Activated T-cell treated with anti-CD3 and anti-CD28 coated beads for 4 hours (primary cell): ENCODE measurements around the gene TRIM2.
"Not testable (repeated sequence)": the region's sequence is repeated elsewhere in the genome, so short reads cannot be mapped to it uniquely, and the experiment has no call there.

Experiments
- DNase-seq: peaks from one replicate; pipeline ENCODE4 v3.0.0-alpha.2; 2020

The TRIM2 gene

DNA sequence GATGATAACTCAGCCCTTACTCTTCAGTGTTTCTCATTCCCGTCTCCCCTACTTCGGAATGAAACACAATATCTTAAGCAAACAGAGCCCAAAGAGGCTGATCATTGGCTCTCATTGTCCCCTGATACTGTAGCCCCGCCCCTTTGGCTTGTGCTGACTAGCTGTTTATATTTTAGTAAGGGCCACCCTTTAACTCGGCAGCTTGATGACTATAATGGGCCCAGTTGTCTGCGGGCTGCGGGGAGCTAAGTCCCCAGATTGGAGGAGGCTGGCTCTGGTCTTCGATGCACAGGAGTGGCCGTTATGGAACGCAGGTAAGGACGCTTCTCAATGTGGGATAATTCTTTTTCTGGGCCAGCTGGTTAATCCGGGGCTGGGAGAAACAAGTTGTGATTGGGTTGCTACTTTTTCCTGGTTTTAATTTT is at the start of gene TRIM2:
TSS of gene TRIM2 (plus strand) at position 197 of the 425 bp plus-strand sequence. CDS start at position 285, 88 bp downstream.
- no peak for DNase-seq

DNA sequence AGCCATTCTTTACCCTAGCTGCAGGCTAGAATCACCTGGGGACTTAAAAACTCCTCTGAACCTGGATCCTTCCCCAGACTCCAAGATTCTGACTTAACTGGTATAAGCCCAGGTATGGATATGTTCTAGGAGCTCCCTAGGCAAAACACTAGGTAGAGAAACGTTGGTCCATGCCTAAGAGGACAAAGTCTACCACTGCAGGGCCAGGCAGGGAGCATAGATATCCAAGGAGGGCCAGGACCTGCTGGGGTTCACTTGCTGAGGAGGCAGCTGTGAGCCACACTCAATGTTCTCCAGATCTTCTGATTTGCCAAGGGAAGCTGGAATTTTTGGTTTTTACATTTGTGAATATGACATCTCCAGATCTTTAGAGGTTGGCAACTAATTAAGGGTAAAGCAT is 48.6 kb upstream of the TRIM2 start:
- no peak for DNase-seq

- no peak for DNase-seq
These were observed 48.0 kb upstream of the TRIM2 start for GRCh38 chr4:153156263-153156662.

- no peak for DNase-seq
These were observed 47.5 kb upstream of the TRIM2 start for GRCh38 chr4:153156721-153157120.

DNA sequence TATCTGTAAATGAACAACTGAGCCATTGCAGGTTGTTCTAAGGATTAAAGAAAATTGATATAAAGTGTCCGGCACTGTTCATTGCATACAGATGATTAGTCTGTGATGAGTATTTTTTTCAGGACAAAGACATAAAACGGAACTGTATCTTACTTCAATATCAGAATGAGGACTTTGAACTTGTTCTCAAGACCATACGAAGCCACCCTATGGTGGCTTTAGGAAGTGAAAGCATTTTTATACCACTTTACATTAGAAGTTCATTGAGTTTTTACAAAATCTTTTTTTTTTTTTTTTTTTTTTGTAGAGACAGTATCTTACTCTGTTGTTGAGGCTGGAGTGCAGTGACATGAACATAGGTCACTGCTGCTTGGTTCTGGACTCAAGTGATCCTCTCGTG is 45.2 kb upstream of the TRIM2 start:
- no peak for DNase-seq

GRCh38 chr4:153159728-153160221 is 44.5 kb upstream of the TRIM2 start:
- DNase-seq: no peak

GRCh38 chr4:153160821-153161220 is 43.4 kb upstream of the TRIM2 start:
- no peak for DNase-seq

DNA sequence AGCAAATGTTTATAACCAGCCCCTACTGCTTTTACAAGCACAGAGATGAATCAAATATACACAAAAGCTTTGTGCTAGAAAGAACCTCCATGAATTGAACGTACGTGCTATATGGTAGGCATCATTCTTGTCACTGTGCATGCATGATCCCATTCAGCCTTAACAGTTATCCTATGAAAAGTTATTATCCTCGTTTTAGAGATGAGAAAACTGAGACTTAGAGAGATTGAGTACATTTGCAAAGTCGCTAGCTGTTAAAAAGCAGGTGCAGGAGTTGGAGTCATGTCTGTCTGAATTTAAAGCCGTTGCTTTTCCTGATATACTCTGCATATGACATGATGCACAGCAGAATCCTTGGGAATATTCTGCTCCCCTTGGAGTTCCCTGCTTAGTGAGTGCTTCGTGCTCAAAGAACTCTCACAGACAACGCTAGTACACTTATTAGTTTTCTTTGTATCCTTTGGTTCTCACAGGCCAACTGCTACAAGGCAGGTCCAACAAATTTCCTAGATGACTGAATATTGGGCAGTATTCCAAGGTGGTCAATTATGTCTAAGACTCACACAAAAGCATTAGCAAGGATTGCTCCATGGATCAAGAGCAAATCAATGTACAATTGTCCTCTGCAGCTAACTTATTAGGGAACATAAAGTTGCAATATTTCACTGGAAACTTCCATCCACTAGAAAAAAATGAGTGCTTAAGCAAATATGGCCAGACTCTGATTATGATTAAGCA is 42.8 kb upstream of the TRIM2 start:
- no peak for DNase-seq

DNA sequence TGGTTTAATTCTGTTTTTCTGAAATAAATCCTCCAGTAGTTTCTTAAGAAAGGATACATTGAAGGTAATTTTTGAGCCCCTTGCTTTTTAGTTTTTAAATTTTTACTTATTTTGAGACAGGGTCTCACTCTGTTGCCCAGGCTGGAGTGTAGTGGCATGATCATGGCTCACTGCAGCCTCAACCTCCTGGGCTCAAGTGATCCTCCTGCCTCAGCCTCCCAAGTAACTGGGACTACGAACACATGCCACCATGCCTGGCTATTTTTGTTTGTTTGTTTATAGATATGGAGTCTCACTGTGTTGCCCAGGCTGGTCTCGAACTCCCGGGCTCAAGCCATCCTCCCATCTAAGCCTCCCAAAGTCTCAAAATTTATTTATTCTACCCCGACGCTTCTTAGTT is 39.0 kb upstream of the TRIM2 start:
- not testable (repeated sequence) for DNase-seq

GRCh38 chr4:153166716-153167501 is 37.3 kb upstream of the TRIM2 start:
- DNase-seq: no peak

- DNase-seq: no peak
These were observed 34.5 kb upstream of the TRIM2 start for GRCh38 chr4:153169776-153170175.

DNA sequence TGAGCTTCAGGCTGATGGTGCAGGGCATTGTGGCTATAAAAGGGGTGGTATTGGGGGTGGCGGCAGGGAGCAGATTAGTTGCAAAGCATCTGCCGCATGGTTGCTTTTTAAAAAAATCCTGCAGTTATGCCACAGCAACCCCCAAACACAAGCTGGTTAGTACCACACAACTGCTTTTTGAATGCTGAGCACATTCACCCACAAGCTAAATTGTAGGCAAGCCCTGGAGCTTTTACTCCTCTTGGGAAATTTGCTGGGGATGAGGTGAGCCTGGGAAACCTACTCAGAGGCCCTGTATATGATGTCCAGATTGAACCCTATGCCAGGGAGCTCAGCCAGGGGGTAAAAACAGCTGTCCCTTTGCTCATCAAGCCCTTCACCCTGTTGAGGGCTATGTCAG is 33.8 kb upstream of the TRIM2 start:
- DNase-seq: no peak

DNA sequence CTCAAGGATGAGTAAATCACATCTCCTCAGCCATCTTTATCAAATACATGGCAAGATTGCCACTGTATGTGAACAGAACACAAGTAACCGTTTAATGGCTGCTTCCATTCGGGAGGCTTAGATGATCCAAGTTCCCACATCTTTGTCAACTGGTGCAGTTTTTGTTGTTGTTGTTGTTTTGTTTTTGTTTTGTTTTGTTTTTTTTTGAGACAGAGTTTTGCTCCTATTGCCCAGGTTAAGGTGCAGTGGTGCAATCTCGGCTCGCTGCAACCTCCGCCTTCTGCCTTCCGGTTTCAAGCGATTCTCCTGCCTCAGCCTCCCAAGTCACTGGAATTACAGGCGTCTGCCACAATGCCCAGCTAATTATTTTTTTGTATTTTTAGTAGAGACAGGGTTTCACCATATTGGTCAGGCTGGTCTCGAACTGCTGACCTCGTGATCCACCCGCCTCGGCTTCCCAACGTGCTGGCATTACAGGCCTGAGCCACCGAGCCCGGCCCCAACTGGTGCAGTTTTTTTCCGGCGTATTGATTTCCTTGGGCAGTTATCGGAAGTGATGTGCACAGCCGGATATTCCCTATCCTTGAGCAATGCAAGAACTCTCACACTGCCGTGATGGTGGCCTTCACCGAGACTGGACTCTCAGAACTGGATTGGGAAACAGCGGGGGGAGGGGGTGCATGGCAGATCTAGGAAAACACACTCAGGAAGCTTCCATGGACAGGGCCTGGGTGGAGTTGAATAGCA is 29.2 kb upstream of the TRIM2 start:
- no peak for DNase-seq

GRCh38 chr4:153176938-153177337 is 27.3 kb upstream of the TRIM2 start:
- no peak for DNase-seq

DNA sequence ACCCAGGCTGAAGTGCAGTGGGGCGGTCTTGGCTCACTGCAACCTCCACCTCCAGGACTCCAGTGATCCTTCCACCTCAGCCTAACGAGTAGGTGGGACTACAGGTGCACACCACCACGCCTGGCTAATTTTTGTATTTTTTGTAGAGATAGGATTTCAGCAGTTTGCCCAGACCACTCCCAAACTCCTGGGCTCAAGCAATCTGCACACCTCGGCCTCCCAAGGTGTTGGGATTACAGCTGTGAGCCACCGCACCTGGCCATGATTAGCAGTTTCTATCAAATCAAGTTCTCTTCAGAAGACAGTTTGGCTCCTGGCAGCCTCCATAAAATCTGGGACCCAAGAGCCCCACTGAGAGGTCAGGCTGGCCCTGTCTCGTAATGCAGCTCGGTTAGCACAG is 26.4 kb upstream of the TRIM2 start:
- no peak for DNase-seq

DNA sequence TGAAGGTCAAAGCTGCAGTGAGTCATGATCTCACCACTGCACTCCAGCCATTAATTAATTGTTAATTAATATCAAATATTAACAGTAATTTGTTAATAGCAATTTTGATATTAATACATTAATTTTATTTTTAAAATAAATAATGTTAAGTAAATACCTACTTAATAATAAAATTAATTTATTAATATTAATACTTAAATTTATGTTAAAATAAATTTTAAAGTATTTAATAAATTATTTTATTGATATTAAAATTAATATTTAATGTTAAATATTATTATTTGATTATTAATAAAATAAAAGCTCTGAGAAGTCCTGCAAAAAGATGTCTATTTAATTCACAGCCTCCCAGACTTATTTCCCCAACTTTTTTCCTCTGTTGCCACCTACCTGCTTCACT is 25.1 kb upstream of the TRIM2 start:
- no peak for DNase-seq

DNA sequence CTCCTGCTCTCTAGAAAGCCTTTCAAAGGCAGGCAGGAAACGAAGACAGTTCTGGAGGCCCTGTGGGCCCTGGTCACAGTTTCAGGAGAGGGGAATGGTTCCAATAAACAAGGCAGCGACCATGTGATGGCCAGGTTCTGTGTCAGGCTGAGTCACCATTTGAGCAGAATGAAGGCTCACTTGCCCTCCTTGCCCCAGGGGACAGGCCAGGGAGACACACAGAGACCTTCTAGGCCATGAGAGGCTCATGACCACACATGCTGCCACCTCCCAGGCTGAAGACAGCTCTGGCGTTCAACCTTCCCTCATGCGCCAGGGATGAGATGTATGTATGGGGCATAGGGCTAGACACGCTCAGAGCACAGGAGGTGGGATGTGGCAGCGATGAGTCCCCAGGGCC is 22.9 kb upstream of the TRIM2 start:
- DNase-seq: no peak

DNA sequence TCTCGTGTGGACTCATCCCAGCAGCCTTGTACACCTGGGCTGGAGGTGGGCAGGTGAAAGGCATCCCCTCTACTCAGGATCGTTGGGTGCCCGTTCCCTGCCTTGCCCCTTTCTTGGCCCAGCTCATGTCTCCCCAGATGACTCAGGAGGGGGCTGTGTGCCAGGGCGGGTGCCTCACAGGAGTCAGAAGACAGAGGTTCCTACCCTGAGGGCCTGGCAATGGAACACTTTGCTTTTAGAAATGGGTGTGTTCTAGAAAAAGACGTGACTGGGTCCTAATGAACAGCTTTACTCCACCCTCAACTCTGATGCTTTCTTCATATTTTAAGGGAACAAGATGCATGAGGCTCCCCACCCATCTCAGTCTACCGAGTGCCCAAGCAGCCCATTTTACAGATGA is 22.5 kb upstream of the TRIM2 start:
- no peak for DNase-seq

- DNase-seq: no peak
These were observed 21.1 kb upstream of the TRIM2 start for GRCh38 chr4:153183146-153183545.

- DNase-seq: no peak
These were observed 18.9 kb upstream of the TRIM2 start for GRCh38 chr4:153185331-153185852.

GRCh38 chr4:153186046-153186728 is 18.1 kb upstream of the TRIM2 start:
- DNase-seq: no peak

DNA sequence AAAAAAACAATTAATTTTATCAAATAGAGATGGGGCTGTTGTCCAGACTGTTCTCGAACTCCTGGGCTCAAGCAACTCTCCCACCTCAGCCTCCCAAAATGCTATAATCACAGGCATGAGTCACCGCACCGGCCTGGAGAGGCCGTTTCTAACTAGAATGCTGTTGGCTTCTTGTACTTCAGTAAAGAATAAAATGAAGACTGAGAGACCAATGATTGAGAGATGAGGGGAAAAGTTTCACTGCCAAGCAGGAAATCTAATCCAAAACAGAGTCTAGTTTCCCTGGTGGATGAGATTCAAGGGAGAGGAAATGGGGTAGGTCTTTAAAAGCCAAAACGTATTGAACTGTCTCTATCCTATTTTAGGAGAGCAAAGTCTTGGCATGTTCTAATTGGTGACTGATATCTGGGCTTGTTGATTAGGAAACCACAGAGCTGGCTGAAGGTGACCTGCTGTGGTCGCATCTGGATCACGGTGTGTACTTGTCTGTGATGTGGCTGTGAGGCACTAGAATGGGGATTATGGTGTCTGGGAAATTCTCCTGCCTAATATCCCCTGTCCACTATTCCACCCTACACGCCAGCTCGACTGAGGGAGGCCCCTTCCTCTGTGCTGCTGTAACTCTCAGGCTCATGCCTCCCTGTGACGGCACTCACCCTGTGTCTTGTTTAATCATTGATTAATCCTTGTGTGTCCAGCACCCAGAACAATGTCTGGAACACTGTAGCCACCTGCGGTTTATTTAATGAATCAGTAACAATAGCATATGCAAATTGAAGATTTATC is 15.0 kb upstream of the TRIM2 start:
- no peak for DNase-seq
